AG10803 (cell line): ENCODE results near the gene CDC34.

Experiments
- DNase-seq: peaks from one replicate; pipeline ENCODE4 v3.0.0; 2010; ENCODE audit warnings: low read depth
- H3K4me3 ChIP-seq: 2 replicates; pipeline ENCODE4 v1.5.1; 2011; ENCODE audit warnings: mild to moderate bottlenecking, low read length, control low read depth
- TF ChIP-seq, protein P1 (sequence below): conservative IDR thresholded peaks from 2 replicates; pipeline ENCODE4 v1.5.1; 2011; ENCODE audit warnings: mild to moderate bottlenecking, low read length, control low read depth, inconsistent platforms

The CDC34 gene

DNA sequence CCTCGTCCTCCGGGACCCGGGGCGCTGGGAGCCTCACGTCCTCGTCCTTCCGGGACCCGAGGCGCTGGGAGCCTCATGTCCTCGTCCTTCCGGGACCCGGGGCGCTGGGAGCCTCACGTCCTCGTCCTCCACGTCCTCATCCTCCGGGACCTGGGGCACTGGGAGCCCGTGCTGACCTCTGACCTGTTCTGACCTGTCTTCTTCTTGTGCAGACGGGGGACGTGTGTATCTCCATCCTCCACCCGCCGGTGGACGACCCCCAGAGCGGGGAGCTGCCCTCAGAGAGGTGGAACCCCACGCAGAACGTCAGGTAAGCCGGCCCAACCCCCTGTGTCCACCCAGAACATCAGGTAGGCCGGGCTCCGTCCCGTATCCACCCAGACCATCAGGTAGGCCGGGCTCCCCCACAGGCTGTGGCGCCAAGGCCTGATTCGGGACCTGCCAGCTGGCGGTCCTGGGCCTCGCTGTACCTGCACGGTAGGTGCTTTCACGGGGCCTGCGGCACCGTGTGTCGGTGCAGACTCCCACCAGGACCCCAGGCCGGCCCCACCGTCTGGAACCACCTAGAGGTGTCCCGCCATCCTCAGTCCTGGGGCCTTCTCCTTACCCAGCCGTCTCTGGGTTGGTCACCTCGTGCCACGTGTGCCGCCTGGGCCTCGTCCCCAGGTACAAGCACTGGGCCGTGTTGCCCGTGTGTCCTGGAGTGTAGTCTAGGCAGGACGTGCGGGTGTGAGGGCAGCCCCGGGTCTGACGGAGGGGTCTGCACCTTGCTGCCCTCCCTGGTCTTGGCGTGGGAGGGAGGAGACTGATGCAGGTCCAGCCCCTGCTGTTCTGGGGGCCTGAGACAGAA, 4.7 kb downstream of the CDC34 start:
- TF ChIP-seq, protein P1, sequence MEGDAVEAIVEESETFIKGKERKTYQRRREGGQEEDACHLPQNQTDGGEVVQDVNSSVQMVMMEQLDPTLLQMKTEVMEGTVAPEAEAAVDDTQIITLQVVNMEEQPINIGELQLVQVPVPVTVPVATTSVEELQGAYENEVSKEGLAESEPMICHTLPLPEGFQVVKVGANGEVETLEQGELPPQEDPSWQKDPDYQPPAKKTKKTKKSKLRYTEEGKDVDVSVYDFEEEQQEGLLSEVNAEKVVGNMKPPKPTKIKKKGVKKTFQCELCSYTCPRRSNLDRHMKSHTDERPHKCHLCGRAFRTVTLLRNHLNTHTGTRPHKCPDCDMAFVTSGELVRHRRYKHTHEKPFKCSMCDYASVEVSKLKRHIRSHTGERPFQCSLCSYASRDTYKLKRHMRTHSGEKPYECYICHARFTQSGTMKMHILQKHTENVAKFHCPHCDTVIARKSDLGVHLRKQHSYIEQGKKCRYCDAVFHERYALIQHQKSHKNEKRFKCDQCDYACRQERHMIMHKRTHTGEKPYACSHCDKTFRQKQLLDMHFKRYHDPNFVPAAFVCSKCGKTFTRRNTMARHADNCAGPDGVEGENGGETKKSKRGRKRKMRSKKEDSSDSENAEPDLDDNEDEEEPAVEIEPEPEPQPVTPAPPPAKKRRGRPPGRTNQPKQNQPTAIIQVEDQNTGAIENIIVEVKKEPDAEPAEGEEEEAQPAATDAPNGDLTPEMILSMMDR, result no peak
- no peak overlapping the region for H3K4me3 ChIP-seq
- no peak for DNase-seq

DNA sequence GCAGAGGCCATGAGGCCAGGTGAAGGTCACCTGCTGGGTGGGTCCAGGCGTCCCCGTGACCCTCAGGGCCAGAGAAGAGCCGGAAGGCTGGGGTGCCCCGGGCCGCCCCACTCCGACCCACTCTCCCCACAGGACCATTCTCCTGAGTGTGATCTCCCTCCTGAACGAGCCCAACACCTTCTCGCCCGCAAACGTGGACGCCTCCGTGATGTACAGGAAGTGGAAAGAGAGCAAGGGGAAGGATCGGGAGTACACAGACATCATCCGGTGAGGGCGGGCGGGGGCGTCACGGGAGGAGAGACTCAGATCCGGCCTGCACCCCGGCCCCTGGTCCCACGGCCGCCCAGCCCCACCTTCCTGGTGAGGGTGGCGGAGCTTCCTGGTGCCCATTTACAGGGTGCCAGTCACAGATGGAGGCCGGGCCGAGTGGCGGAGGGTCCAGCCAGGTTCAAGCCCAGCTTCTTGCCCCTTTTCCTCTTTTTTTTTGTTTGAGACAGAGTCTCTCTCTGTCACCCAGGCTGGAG, 5.4 kb downstream of the CDC34 start:
- DNase-seq, result no peak
- H3K4me3 ChIP-seq, result no peak overlapping the region
- TF ChIP-seq, protein P1, result no peak

DNA sequence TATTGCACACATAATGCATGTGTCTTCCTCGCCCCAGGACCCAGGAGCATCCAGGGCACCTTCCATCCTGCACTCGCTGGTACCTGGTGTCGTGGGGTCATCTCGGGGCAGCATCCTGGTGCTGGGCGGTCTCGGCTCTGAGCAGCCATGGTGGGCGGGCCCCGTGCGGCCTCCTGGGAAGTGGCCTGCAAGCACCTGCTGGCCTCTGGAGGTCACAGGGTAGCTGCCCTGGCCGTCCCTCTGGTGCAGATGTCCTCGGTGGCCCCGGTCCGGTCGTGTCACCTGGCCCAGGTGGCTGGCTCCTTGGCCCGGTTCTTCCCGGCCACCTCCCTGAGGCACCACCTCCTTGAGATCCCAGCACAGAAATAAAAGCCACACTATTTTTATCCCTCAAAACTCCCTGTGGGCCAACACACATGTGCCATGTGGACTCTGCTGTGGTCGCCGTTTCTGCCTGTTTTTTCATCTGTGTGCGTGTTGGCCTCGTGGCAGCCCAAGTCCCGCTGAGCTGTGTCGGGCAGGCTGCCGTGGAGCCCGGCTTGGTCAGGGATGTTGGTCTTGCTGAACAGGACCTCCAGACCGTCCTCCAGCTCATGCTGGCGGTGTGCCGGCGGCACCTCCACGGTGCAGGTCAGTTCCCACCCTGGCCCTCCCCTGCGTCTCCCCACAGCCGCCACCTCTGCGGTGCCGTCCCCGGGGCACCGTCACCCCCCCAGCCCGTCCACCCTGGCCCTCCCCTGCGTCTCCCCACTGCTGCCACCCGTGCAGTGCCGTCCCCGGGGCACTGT, 7.3 kb downstream of the CDC34 start:
- H3K4me3 ChIP-seq, result no peak overlapping the region
- DNase-seq, result no peak
- TF ChIP-seq, protein P1, result no peak

DNA sequence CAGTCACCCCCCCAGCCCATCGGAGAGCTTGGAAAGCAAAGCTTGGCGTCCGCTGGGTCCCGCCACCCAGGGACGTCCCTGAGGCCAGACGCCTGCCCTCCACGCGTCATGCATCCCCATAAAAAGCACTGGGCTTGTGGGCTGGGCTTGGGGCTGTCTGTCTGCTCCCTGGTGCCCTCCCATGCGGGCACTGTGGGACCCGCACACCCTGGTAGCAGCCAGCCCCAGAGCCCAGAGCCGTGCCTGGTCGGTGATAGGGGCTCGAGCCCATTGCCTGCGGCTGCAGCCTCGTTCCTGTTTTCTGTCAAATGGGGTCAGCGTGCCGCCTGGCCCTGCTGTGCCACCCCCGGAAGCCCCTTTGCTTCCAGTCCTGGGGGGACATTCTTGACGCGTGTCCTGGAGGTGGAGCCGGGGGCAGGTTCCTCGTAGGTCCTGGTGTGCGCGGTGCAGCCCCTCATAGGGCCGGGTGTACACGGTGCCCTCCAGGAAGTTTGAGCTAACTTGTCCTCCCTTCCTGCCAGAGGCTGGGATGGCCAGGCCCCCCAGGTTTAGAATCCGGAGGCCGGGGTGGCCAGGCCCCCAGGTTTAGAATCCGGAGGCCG, 8.0 kb downstream of the CDC34 start:
- no peak for DNase-seq
- TF ChIP-seq, protein P1, result no peak
- H3K4me3 ChIP-seq, result no peak overlapping the region

DNA sequence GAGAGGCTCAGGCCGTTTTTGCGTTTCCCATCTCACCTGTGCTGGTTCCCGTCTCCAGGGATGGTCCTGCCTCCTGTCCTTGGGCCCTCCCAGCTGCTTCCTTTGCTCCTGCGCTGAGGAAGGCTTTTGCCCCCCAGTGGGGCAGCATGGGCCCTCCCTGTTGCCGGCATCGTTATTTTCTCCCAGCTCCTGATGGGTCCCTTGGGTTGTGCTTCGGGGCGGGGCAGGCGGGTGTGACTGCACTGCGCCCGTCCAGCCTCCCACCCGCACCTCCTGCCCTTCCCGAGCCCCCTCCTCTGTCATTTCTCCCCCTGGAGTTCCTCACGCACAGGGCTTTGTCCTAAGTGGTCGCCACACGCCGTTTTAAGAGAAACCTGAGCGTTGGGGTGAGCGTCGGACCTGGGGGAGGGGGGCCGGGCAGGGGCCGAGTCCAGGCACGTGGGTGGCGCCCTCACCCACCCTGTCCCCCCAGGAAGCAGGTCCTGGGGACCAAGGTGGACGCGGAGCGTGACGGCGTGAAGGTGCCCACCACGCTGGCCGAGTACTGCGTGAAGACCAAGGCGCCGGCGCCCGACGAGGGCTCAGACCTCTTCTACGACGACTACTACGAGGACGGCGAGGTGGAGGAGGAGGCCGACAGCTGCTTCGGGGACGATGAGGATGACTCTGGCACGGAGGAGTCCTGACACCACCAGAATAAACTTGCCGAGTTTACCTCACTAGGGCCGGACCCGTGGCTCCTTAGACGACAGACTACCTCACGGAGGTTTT, 9.5 kb downstream of the CDC34 start:
- no peak overlapping the region for H3K4me3 ChIP-seq
- DNase-seq, result no peak
- TF ChIP-seq, protein P1, result no peak

DNA sequence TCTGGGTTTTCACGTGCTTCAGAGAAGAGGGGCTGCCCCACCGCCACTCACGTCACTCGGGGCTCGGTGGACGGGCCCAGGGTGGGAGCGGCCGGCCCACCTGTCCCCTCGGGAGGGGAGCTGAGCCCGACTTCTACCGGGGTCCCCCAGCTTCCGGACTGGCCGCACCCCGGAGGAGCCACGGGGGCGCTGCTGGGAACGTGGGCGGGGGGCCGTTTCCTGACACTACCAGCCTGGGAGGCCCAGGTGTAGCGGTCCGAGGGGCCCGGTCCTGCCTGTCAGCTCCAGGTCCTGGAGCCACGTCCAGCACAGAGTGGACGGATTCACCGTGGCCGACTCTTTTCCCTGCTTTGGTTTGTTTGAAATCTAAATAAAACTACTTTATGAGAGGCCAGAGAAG, 10.1 kb downstream of the CDC34 start:
- no peak overlapping the region for H3K4me3 ChIP-seq
- TF ChIP-seq, protein P1, result no peak
- DNase-seq, result no peak
